Trophoblast cell (in vitro differentiated cells and primary cell): ENCODE results near the gene TMEM121B.

Experiments
- DNase-seq, 2 donors: peaks; one replicate each; pipeline ENCODE4 v3.0.0-alpha.2; 2016
- H2AFZ ChIP-seq: 2 replicates; pipeline ENCODE4 v1.6.1; 2013; ENCODE audit warnings: low read length, moderate library complexity, mild to moderate bottlenecking; ENCODE audit not compliant: insufficient read depth, poor library complexity
- H2AK5ac ChIP-seq: 2 replicates; pipeline ENCODE4 v1.6.1; 2013; ENCODE audit warnings: mild to moderate bottlenecking, low read length
- H2BK120ac ChIP-seq: 2 replicates; pipeline ENCODE4 v1.6.1; 2013; ENCODE audit warnings: low read length, mild to moderate bottlenecking, moderate library complexity; ENCODE audit not compliant: insufficient read depth, poor library complexity
- H2BK12ac ChIP-seq: 2 replicates; pipeline ENCODE4 v1.6.1; 2013; ENCODE audit warnings: mild to moderate bottlenecking, low read length, moderate library complexity
- H2BK5ac ChIP-seq: 2 replicates; pipeline ENCODE4 v1.6.1; 2013; ENCODE audit warnings: low read length, low read depth, moderate library complexity, mild to moderate bottlenecking; ENCODE audit not compliant: poor library complexity
- H3K14ac ChIP-seq: 2 replicates; pipeline ENCODE4 v1.6.1; 2013; ENCODE audit warnings: mild to moderate bottlenecking, low read length
- H3K18ac ChIP-seq: 2 replicates; pipeline ENCODE4 v1.6.1; 2013; ENCODE audit warnings: mild to moderate bottlenecking, low read length
- H3K23ac ChIP-seq: 2 replicates; pipeline ENCODE4 v1.6.1; 2013; ENCODE audit warnings: low read length
- H3K27ac ChIP-seq: 2 replicates; pipeline ENCODE4 v1.5.1; 2013; ENCODE audit warnings: low read depth, mild to moderate bottlenecking, inconsistent platforms, low read length, moderate library complexity
- H3K27me3 ChIP-seq: 2 replicates; pipeline ENCODE4 v1.6.1; 2013; ENCODE audit warnings: inconsistent platforms, mild to moderate bottlenecking, low read length, moderate library complexity; ENCODE audit not compliant: insufficient read depth
- H3K36me3 ChIP-seq, 2 experiments: 1 replicate in 1 of 2; 2 replicates in 1 of 2; pipeline ENCODE4 v1.6.1; 2013; ENCODE audit warnings: low read length in 2 of 2, mild to moderate bottlenecking in 2 of 2, moderate library complexity in 1 of 2; ENCODE audit not compliant: insufficient read depth in 2 of 2, control insufficient read depth in 1 of 2
- H3K4ac ChIP-seq: 2 replicates; pipeline ENCODE4 v1.6.1; 2013; ENCODE audit warnings: low read depth, mild to moderate bottlenecking, low read length, moderate library complexity
- H3K4me1 ChIP-seq, 2 experiments: 1 replicate in 1 of 2; 2 replicates in 1 of 2; pipeline ENCODE4 v1.6.1; 2013; ENCODE audit warnings: low read length in 2 of 2, mild to moderate bottlenecking in 2 of 2, moderate library complexity in 1 of 2; ENCODE audit not compliant: insufficient read depth in 2 of 2, control insufficient read depth in 1 of 2
- H3K4me2 ChIP-seq: 2 replicates; pipeline ENCODE4 v1.6.1; 2013; ENCODE audit warnings: inconsistent platforms, mild to moderate bottlenecking, low read length, moderate library complexity
- H3K4me3 ChIP-seq: 2 replicates; pipeline ENCODE4 v1.5.1; 2013; ENCODE audit warnings: mild to moderate bottlenecking, low read depth, low read length, inconsistent platforms
- H3K79me1 ChIP-seq: one replicate; pipeline ENCODE4 v1.6.1; 2013; ENCODE audit warnings: low read length
- H3K79me2 ChIP-seq: 2 replicates; pipeline ENCODE4 v1.6.1; 2013; ENCODE audit warnings: low read length, mild to moderate bottlenecking; ENCODE audit not compliant: control insufficient read depth, insufficient read depth, poor library complexity
- H3K9ac ChIP-seq: 2 replicates; pipeline ENCODE4 v1.6.1; 2013; ENCODE audit warnings: mild to moderate bottlenecking, low read length
- H3K9me3 ChIP-seq: 2 replicates; pipeline ENCODE4 v1.6.1; 2013; ENCODE audit warnings: low read depth, mild to moderate bottlenecking, control low read depth, inconsistent platforms, low read length; ENCODE audit not compliant: insufficient read depth
- H4K12ac ChIP-seq: 2 replicates; pipeline ENCODE4 v1.6.1; 2013; ENCODE audit warnings: low read depth, mild to moderate bottlenecking, low read length, moderate library complexity
- H4K8ac ChIP-seq: 2 replicates; pipeline ENCODE4 v1.6.1; 2013; ENCODE audit warnings: low read depth, mild to moderate bottlenecking, low read length, moderate library complexity
- H4K91ac ChIP-seq: one replicate; pipeline ENCODE4 v1.6.1; 2013; ENCODE audit warnings: low read depth, mild to moderate bottlenecking, low read length, moderate library complexity
- WGBS: extraction: QIAGEN DNeasy Blood & Tissue Kit; methylation state at CpG from one replicate; pipeline ENCODE4 v1.1.7; 2013; ENCODE audit warnings: missing lambda C conversion rate; ENCODE audit not compliant: insufficient read length, insufficient coverage; ENCODE audit errors: extremely low coverage; 5-methylcytosine and 5-hydroxymethylcytosine counted together

Gene TMEM121B

GRCh38 chr22:17104336-17104935, 16.7 kb downstream of the TMEM121B start:
- Histone ChIP-seq H3K14ac (no peak overlapping the region), H3K4ac (no peak overlapping the region), H2BK120ac (no peak overlapping the region), H3K9me3 (no peaks in the 10 kb centered on the region), H2BK5ac (no peak overlapping the region), H3K23ac (no peak overlapping the region), H3K79me1 (no peaks in the 10 kb centered on the region), H2AFZ (no peak overlapping the region), H3K4me2 (no peak overlapping the region), H4K12ac (no peak overlapping the region), H3K36me3 (peaks cover 36 to 47% of the 10 kb centered on the region in 2 experiments), H3K4me3 (no peak overlapping the region), H3K27me3 (no peaks in the 10 kb centered on the region), H3K18ac (no peak overlapping the region), H3K27ac (no peak overlapping the region), H2AK5ac (no peak overlapping the region), H4K8ac (no peak overlapping the region), H4K91ac (no peak overlapping the region), H3K79me2 (no peaks in the 10 kb centered on the region), H3K9ac (no peak overlapping the region), H2BK12ac (no peak overlapping the region), H3K4me1 (no peaks in the 10 kb centered on the region)
- no CpG with 5 or more reads among the region's 14 CpGs for WGBS
- DNase-seq = no peak

GRCh38 chr22:17103351-17103750, 17.8 kb downstream of the TMEM121B start:
- Histone ChIP-seq H3K9ac (no peak overlapping the region), H2BK120ac (no peak overlapping the region), H3K79me1 (no peaks in the 10 kb centered on the region), H3K14ac (no peak overlapping the region), H4K91ac (no peak overlapping the region), H3K4me3 (no peak overlapping the region), H3K36me3 (peaks cover 32 to 47% of the 10 kb centered on the region in 2 experiments), H3K23ac (no peak overlapping the region), H4K12ac (no peak overlapping the region), H4K8ac (no peak overlapping the region), H2BK12ac (no peak overlapping the region), H3K27ac (no peak overlapping the region), H2AK5ac (no peak overlapping the region), H2BK5ac (no peak overlapping the region), H3K18ac (no peak overlapping the region), H3K4me2 (no peak overlapping the region), H3K4me1 (no peaks in the 10 kb centered on the region), H3K9me3 (no peaks in the 10 kb centered on the region), H3K79me2 (no peaks in the 10 kb centered on the region), H3K27me3 (no peaks in the 10 kb centered on the region), H2AFZ (no peak overlapping the region), H3K4ac (no peak overlapping the region)
- no peak for DNase-seq
- WGBS = no CpG with 5 or more reads among the region's 9 CpGs

DNA sequence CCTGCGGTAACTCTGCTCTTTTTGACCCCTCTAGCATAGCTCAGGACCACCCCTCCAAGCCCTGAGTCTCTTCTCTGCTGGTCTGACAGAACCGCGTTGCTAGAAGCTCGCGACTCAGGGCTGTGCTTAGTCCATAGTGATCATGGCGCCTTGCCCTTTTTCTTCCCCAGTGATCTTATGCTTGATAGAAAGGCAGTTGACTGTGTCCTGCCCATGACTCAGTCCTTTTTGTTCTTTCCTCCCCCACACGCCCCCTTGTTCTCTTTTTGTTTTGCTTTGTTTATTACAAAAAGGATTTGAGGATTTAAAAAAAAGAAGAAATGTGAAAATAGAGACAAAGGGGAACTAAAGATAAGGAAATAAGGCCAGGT, 18.9 kb downstream of the TMEM121B start:
- Histone ChIP-seq H3K27ac (no peak overlapping the region), H3K4me1 (no peaks in the 10 kb centered on the region), H3K4ac (no peak overlapping the region), H3K36me3 (peaks cover 31 to 47% of the 10 kb centered on the region in 2 experiments), H3K18ac (no peak overlapping the region), H2BK12ac (no peak overlapping the region), H3K9me3 (no peaks in the 10 kb centered on the region), H3K14ac (no peak overlapping the region), H3K4me3 (no peak overlapping the region), H4K91ac (no peak overlapping the region), H4K8ac (no peak overlapping the region), H3K79me2 (no peaks in the 10 kb centered on the region), H2BK5ac (no peak overlapping the region), H4K12ac (no peak overlapping the region), H2AK5ac (no peak overlapping the region), H3K4me2 (no peak overlapping the region), H3K23ac (no peak overlapping the region), H3K79me1 (no peaks in the 10 kb centered on the region), H3K27me3 (no peaks in the 10 kb centered on the region), H2BK120ac (no peak overlapping the region), H2AFZ (no peak overlapping the region), H3K9ac (no peak overlapping the region)
- WGBS = no CpG with 5 or more reads among the region's 7 CpGs
- no peak for DNase-seq

GRCh38 chr22:17101475-17102296, 19.5 kb downstream of the TMEM121B start:
- no peaks in the 10 kb centered on the region for H3K79me1 ChIP-seq
- H3K9ac ChIP-seq = no peak overlapping the region
- no CpG with 5 or more reads among the region's 14 CpGs for WGBS

More at GRCh38 chr22:17101475-17102296, 19.5 kb downstream of the TMEM121B start:
- Histone ChIP-seq H3K27me3 (no peaks in the 10 kb centered on the region), H3K9me3 (no peaks in the 10 kb centered on the region), H3K27ac (no peak overlapping the region), H4K12ac (no peak overlapping the region), H3K4ac (no peak overlapping the region), H2BK120ac (no peak overlapping the region), H3K79me2 (no peaks in the 10 kb centered on the region), H3K36me3 (peaks cover 29 to 49% of the 10 kb centered on the region in 2 experiments), H2AK5ac (no peak overlapping the region), H3K4me1 (no peaks in the 10 kb centered on the region), H4K91ac (no peak overlapping the region), H4K8ac (no peak overlapping the region), H2BK5ac (no peak overlapping the region), H2BK12ac (no peak overlapping the region), H2AFZ (no peak overlapping the region), H3K4me2 (no peak overlapping the region), H3K4me3 (no peak overlapping the region), H3K18ac (no peak overlapping the region), H3K23ac (no peak overlapping the region), H3K14ac (no peak overlapping the region)
- no peak for DNase-seq
